B cell (primary cell): ENCODE data around the gene HTT.

Experiments
- CTCF ChIP-seq: fragments of 200-600 bp; IDR thresholded peaks from one replicate; pipeline ENCODE4 v1.8.0; 2022; ENCODE audit warnings: antibody characterized with exemption, mild to moderate bottlenecking
- EZH2 ChIP-seq: IDR thresholded peaks from 2 replicates; pipeline ENCODE4 v1.6.1; 2012; ENCODE audit warnings: borderline replicate concordance, low read depth, mild to moderate bottlenecking, moderate library complexity, low read length; ENCODE audit not compliant: insufficient read depth, poor library complexity, severe bottlenecking

- TF ChIP-seq CTCF (no peak), EZH2 (no peak)
Observed at GRCh38 chr4:3177905-3178304, 103.4 kb downstream of the HTT start.
